ENCODE results near the gene CLN5. TPM values are rescaled to one million over a fixed set of nuclear protein-coding genes. Genes with fewer than 3 reads are reported as not detected.
"Not testable (repeated sequence)": the region's sequence is repeated elsewhere in the genome, so short reads cannot be mapped to it uniquely, and the experiment has no call there.

CLN5 gene
- total and polyA plus RNA-seq, 10 of the 15 experiments (the other 5 are each of a cell fraction or from before 2014, with no cell fraction given): 11.2 to 22.2 (median 13.1) TPM

DNA sequence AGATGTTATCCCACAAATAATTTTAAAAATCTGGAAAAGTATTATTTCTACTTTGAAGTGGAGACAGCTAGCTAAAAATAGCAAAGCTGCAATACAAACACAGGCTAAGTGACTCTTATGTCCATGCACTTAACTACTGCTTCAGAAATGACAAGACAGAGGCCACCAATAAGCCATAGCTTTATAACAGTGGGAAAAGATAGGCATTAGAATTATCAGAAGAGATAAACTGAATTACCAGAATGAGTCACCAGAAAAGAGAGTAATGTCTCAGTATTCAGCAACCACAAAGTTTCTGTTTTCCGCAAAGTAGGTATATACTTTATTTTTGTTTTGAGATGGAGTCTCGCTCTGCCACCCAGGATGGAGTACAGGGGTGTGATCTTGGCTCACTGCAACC lies 17.1 kb downstream of the CLN5 start (continued):
- TF ChIP-seq ZNF622 (IDR thresholded peaks at IDR 0.05) (no peak), HDAC6 (IDR thresholded peaks at IDR 0.05; ENCODE audit: unreplicated experiment) (no peak), MEF2A (IDR thresholded peaks at IDR 0.05; ENCODE audit: insufficient read depth, low read depth, low read length) (0 out of 2 replicates have a peak, but pooled peaks have one; percentile 41), ESRRA (IDR thresholded peaks at IDR 0.05; ENCODE audit: low read length) (no peak), NBN (IDR thresholded peaks at IDR 0.05) (no peak), ZNF274 (IDR thresholded peaks at IDR 0.05; ENCODE audit: insufficient read depth, insufficient read length) (no peak), ZZZ3 (IDR thresholded peaks at IDR 0.05; ENCODE audit: control insufficient read depth, insufficient read length, low read depth) (no peak), CBX5 (IDR thresholded peaks at IDR 0.05; ENCODE audit: low read depth) (no peak), ZNF207 (IDR thresholded peaks at IDR 0.05; ENCODE audit: borderline replicate concordance) (no peak), IRF4 (IDR thresholded peaks at IDR 0.05; ENCODE audit: low read depth, low read length) (0 out of 2 replicates have a peak, but pooled peaks have one; percentile 44), KAT2A (conservative IDR thresholded peaks at IDR 0.05; ENCODE audit: control insufficient read depth, low read depth, low read length) (no peak), BMI1 (IDR thresholded peaks at IDR 0.05; ENCODE audit: borderline replicate concordance) (no peak), RAD51 (IDR thresholded peaks at IDR 0.05) (no peak), MXI1 (IDR thresholded peaks at IDR 0.05; ENCODE audit: low read depth, low read length) (no peak), YBX1 (IDR thresholded peaks at IDR 0.05) (no peak), SMAD1 (IDR thresholded peaks at IDR 0.05; ENCODE audit: low read depth, partially characterized antibody) (no peak), JUNB (IDR thresholded peaks at IDR 0.05) (peak; percentile 78)
- TF ChIP-seq, protein P1, sequence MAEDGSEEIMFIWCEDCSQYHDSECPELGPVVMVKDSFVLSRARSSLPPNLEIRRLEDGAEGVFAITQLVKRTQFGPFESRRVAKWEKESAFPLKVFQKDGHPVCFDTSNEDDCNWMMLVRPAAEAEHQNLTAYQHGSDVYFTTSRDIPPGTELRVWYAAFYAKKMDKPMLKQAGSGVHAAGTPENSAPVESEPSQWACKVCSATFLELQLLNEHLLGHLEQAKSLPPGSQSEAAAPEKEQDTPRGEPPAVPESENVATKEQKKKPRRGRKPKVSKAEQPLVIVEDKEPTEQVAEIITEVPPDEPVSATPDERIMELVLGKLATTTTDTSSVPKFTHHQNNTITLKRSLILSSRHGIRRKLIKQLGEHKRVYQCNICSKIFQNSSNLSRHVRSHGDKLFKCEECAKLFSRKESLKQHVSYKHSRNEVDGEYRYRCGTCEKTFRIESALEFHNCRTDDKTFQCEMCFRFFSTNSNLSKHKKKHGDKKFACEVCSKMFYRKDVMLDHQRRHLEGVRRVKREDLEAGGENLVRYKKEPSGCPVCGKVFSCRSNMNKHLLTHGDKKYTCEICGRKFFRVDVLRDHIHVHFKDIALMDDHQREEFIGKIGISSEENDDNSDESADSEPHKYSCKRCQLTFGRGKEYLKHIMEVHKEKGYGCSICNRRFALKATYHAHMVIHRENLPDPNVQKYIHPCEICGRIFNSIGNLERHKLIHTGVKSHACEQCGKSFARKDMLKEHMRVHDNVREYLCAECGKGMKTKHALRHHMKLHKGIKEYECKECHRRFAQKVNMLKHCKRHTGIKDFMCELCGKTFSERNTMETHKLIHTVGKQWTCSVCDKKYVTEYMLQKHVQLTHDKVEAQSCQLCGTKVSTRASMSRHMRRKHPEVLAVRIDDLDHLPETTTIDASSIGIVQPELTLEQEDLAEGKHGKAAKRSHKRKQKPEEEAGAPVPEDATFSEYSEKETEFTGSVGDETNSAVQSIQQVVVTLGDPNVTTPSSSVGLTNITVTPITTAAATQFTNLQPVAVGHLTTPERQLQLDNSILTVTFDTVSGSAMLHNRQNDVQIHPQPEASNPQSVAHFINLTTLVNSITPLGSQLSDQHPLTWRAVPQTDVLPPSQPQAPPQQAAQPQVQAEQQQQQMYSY (CRISPR knock-in tag; IDR thresholded peaks at IDR 0.05): no peak
- TF ChIP-seq, protein P2, sequence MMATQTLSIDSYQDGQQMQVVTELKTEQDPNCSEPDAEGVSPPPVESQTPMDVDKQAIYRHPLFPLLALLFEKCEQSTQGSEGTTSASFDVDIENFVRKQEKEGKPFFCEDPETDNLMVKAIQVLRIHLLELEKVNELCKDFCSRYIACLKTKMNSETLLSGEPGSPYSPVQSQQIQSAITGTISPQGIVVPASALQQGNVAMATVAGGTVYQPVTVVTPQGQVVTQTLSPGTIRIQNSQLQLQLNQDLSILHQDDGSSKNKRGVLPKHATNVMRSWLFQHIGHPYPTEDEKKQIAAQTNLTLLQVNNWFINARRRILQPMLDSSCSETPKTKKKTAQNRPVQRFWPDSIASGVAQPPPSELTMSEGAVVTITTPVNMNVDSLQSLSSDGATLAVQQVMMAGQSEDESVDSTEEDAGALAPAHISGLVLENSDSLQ (IDR thresholded peaks at IDR 0.05): no peak

DNA sequence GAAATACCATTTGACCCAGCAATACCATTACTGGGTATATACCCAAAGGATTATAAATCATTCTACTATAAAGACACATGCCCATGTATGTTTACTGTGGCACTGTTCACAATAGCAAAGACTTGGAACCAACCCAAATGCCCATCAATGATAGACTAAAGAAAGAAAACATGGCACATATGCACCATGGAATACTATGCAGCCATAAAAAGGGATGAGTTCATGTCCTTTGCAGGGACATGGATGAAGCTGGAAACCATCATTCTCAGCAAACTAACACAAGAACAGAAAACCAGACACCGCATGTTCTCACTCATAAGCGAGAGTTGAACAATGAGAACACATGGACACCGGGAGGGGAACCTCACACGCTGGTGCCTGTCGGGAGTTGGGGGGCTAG lies 17.8 kb downstream of the CLN5 start:
- not testable (repeated sequence) for H3K79me2 ChIP-seq (ENCODE audit: control insufficient read depth, insufficient read depth, low read length); H4K20me1 ChIP-seq (ENCODE audit: control insufficient read depth, insufficient read depth)

More for the DNA sequence above, 17.8 kb downstream of the CLN5 start:
- H3K9ac ChIP-seq (ENCODE audit: control insufficient read depth, insufficient read depth, low read length); H3K27me3 ChIP-seq (replicated peaks in 1 of 2; ENCODE audit: control insufficient read depth in 2 of 2, insufficient read depth in 2 of 2, low read length in 1 of 2); BruUV-seq (replicated peaks); RAD21 ChIA-PET (ENCODE audit: unreplicated experiment); POLR2A ChIA-PET; intact Hi-C loops (cut with micrococcal nuclease; ENCODE audit: unreplicated experiment); DNase-seq (ENCODE audit: low read depth, low spot score); FAIRE-seq; H3K4me3 ChIP-seq; ATAC-seq; CTCF ChIA-PET; H3K27ac ChIP-seq (ENCODE audit: control insufficient read depth, insufficient read depth); H2AFZ ChIP-seq (ENCODE audit: control insufficient read depth, low read depth, low read length); H3K4me2 ChIP-seq (ENCODE audit: control insufficient read depth, insufficient read depth); H3K9me3 ChIP-seq (replicated peaks; ENCODE audit: control insufficient read depth, insufficient read depth, low read length); H3K4me1 ChIP-seq (ENCODE audit: control insufficient read depth, insufficient read depth, low read length): not testable (repeated sequence)
- SMC1A ChIA-PET (ENCODE audit: uncharacterized antibody, unreplicated experiment): interaction anchor here (0.9 to 1.3 kb wide), 3 partner anchors 9 to 507 kb away, joined by 3 read pairs; no protein-coding TSS in a partner anchor
- peaks cover 8 to 37% of the 10 kb centered on the region in 2 experiments for H3K36me3 ChIP-seq (ENCODE audit: control insufficient read depth in 2 of 2, insufficient read depth in 2 of 2, low read length in 1 of 2)
- 88% methylated on average over 5 of the region's 5 CpGs for WGBS (ENCODE audit: insufficient coverage, insufficient replicate concordance, low lambda C conversion rate, missing lambda C conversion rate)
- in situ Hi-C loops (cut with MboI): loop anchor here (25.0 kb wide), 1 partner anchor 1628 kb away; no protein-coding TSS in a partner anchor
